Activated CD4-positive, alpha-beta memory T cell treated with anti-CD3 and anti-CD28 coated beads for 36 hours (primary cell): ENCODE measurements around the gene PRKCH. TPM values are rescaled to one million over a fixed set of nuclear protein-coding genes. Genes with fewer than 3 reads are reported as not detected.
"Not testable (repeated sequence)": the region's sequence is repeated elsewhere in the genome, so short reads cannot be mapped to it uniquely, and the experiment has no call there.

ENCODE experiments used
- CTCF ChIA-PET: fragments of 350-600 bp; sonication (Branson Sonifier 250); formaldehyde crosslinking; loops from one replicate; lab custom pipeline; 2021; ENCODE audit warnings: antibody characterized with exemption, inconsistent platforms; lab: Charles Lee
- POLR2A ChIA-PET: fragments of 350-600 bp; sonication (Branson Sonifier 250); formaldehyde crosslinking; loops from one replicate; lab custom pipeline; 2021; ENCODE audit warnings: antibody characterized with exemption; lab: Charles Lee
- DNase-seq: peaks from one replicate; pipeline ENCODE4 v3.0.0-alpha.2; 2020
- H3K27ac Mint-ChIP-seq: one replicate; pipeline ENCODE4 v1.8.0; 2021; ENCODE audit warnings: mixed read lengths
- H3K27me3 Mint-ChIP-seq: one replicate; pipeline ENCODE4 v1.8.0; 2021; ENCODE audit warnings: mixed read lengths
- H3K36me3 Mint-ChIP-seq: one replicate; pipeline ENCODE4 v1.8.0; 2021; ENCODE audit warnings: mixed read lengths
- H3K4me1 Mint-ChIP-seq: one replicate; pipeline ENCODE4 v1.8.0; 2021; ENCODE audit warnings: low read depth, mixed read lengths
- H3K4me3 Mint-ChIP-seq: one replicate; pipeline ENCODE4 v1.8.0; 2021; ENCODE audit warnings: mild to moderate bottlenecking, mixed read lengths
- H3K9me3 Mint-ChIP-seq: one replicate; pipeline ENCODE4 v1.8.0; 2021; ENCODE audit warnings: mixed read lengths
- intact Hi-C: fragments of 100-400 bp; cut with micrococcal nuclease; formaldehyde crosslinking; loops from one replicate; pipeline ENCODE4 v1.15.1; 2023
- total RNA-seq, 2 experiments: library from RNA; stranded (reverse); gene quantifications; one replicate each; pipeline ENCODE4 v1.2.3, GENCODE V29; 2021

PRKCH gene
- total RNA-seq, 2 experiments from 2014 or later: 142 to 147 TPM

GRCh38 chr14:61406198-61406597 lies 84.8 kb downstream of the PRKCH start:
- intact Hi-C loops: loop anchor here (1.0 to 2.0 kb wide), 4 partner anchors 18 to 63 kb away; no protein-coding TSS in a partner anchor
- CTCF ChIA-PET: interaction anchor here (1.2 to 2.6 kb wide), 3 partner anchors 62 to 431 kb away, joined by 3 to 9 read pairs (median 4); no protein-coding TSS in a partner anchor
- H3K27me3 Mint-ChIP-seq: no peaks in the 10 kb centered on the region
- H3K4me3 Mint-ChIP-seq: no peak overlapping the region
- peaks cover 69% of the 10 kb centered on the region for H3K4me1 Mint-ChIP-seq
- H3K9me3 Mint-ChIP-seq: no peaks in the 10 kb centered on the region
- POLR2A ChIA-PET: interaction anchor here (1.8 kb wide), 1 partner anchor 18 kb away, joined by 6 read pairs; no protein-coding TSS in a partner anchor
- H3K27ac Mint-ChIP-seq: peak overlapping the region; percentile 72
- peaks cover 13% of the 10 kb centered on the region for H3K36me3 Mint-ChIP-seq
- no peak for DNase-seq

GRCh38 chr14:61406675-61407074 lies 85.3 kb downstream of the PRKCH start:
- intact Hi-C loops: loop anchor here (1.0 to 2.0 kb wide), 5 partner anchors 11 to 64 kb away; no protein-coding TSS in a partner anchor
- peak; percentile 57 for DNase-seq
- no peaks in the 10 kb centered on the region for H3K27me3 Mint-ChIP-seq

DNA sequence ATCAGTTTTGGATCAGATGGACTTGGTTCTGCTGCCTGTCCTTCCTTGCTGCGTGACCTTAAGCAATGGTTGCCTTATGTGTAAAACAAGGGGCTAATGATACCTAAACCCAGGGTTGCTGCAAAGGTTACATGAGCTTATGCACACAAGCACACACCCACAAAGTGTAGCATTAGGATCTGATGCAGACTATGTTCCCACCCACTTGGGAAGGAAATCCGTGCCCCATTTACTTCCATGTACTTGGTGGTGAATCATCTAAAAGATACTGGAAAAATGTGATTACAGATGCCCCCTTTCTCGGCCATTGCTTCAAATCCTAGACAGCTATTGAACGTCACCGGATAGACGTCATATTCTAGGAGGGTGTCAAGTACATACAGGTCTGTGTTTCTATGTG lies 87.1 kb downstream of the PRKCH start:
- peaks cover 53% of the 10 kb centered on the region for H3K4me1 Mint-ChIP-seq
- POLR2A ChIA-PET: interaction anchor here (1.4 kb wide), 1 partner anchor 57 kb away, joined by 3 read pairs; no protein-coding TSS in a partner anchor
- H3K4me3 Mint-ChIP-seq: no peak overlapping the region
- no peaks in the 10 kb centered on the region for H3K9me3 Mint-ChIP-seq
- no peaks in the 10 kb centered on the region for H3K27me3 Mint-ChIP-seq
- DNase-seq: no peak
- CTCF ChIA-PET: interaction anchor here (0.9 to 1.0 kb wide), 2 partner anchors 87 to 429 kb away, joined by 3 read pairs; partner anchors contain the start of gene PRKCH
- peaks cover 11% of the 10 kb centered on the region for H3K36me3 Mint-ChIP-seq
- H3K27ac Mint-ChIP-seq: no peak overlapping the region
- intact Hi-C loops: no loop called here

More at GRCh38 chr14:61406675-61407074, 85.3 kb downstream of the PRKCH start:
- H3K36me3 Mint-ChIP-seq: peaks cover 15% of the 10 kb centered on the region
- POLR2A ChIA-PET: interaction anchor here (1.8 kb wide), 1 partner anchor 18 kb away, joined by 6 read pairs; no protein-coding TSS in a partner anchor
- peak overlapping the region; percentile 10 for H3K4me3 Mint-ChIP-seq
- peaks cover 64% of the 10 kb centered on the region for H3K4me1 Mint-ChIP-seq
- H3K27ac Mint-ChIP-seq: peak overlapping the region; percentile 78
- no peaks in the 10 kb centered on the region for H3K9me3 Mint-ChIP-seq
- CTCF ChIA-PET: interaction anchor here (1.2 to 2.6 kb wide), 3 partner anchors 63 to 431 kb away, joined by 3 to 9 read pairs (median 4); no protein-coding TSS in a partner anchor

GRCh38 chr14:61409782-61410181 lies 88.4 kb downstream of the PRKCH start:
- no peak for DNase-seq
- Mint-ChIP-seq H3K36me3 (peaks cover 11% of the 10 kb centered on the region), H3K9me3 (no peaks in the 10 kb centered on the region), H3K4me3 (no peak overlapping the region), H3K4me1 (peaks cover 43% of the 10 kb centered on the region), H3K27me3 (no peaks in the 10 kb centered on the region), H3K27ac (no peak overlapping the region)
- ChIA-PET POLR2A (interaction anchor here (1.4 kb wide), 1 partner anchor 58 kb away, joined by 3 read pairs; no protein-coding TSS in a partner anchor), CTCF (interaction anchor here (0.7 to 1.5 kb wide), 4 partner anchors 10 to 129 kb away, joined by 3 to 5 read pairs (median 3); no protein-coding TSS in a partner anchor)
- intact Hi-C loops: no loop called here

DNA sequence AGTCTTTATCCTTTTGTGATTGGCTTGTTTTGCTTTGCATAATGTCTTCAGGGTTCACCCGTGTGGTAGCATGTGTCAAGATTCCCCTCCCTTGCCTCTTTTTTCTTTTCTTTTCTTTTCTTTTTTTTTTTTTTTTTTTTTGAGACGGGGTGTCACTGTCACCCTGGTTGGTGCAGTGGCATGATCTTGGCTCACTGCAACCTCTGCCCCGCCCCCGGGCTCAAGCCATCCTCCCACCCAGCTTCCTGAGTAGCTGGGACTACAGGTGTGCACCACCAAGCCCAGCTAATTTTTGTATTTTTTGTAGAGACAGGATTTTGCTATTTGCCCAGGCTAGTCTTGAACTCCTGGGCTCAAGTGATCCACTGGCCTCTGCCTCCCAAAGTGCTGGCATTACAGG lies 94.6 kb downstream of the PRKCH start:
- peak; percentile 36 for DNase-seq
- H3K36me3 Mint-ChIP-seq, H3K9me3 Mint-ChIP-seq, H3K4me3 Mint-ChIP-seq, H3K4me1 Mint-ChIP-seq, intact Hi-C loops, H3K27me3 Mint-ChIP-seq: not testable (repeated sequence)
- ChIA-PET CTCF (interaction anchor here (1.2 kb wide), 1 partner anchor 119 kb away, joined by 3 read pairs; no protein-coding TSS in a partner anchor), POLR2A (interaction anchor here (0.7 kb wide), 1 partner anchor 93 kb away, joined by 4 read pairs; no protein-coding TSS in a partner anchor)
- H3K27ac Mint-ChIP-seq: peak overlapping the region; percentile 64

- Mint-ChIP-seq H3K27me3 (no peaks in the 10 kb centered on the region), H3K4me1 (no peaks in the 10 kb centered on the region), H3K4me3 (no peak overlapping the region), H3K27ac (peak overlapping the region; percentile 64), H3K36me3 (no peaks in the 10 kb centered on the region), H3K9me3 (no peaks in the 10 kb centered on the region)
- ChIA-PET CTCF (no interaction called here), POLR2A (interaction anchor here (0.7 kb wide), 1 partner anchor 94 kb away, joined by 4 read pairs; no protein-coding TSS in a partner anchor)
- DNase-seq: no peak
- intact Hi-C loops: no loop called here
Measured at GRCh38 chr14:61416591-61416990, 95.2 kb downstream of the PRKCH start.

GRCh38 chr14:61417141-61417540 lies 95.8 kb downstream of the PRKCH start:
- peaks cover under 1% of the 10 kb centered on the region for H3K36me3 Mint-ChIP-seq
- intact Hi-C loops: loop anchor here (1.0 kb wide), 1 partner anchor 10 kb away; no protein-coding TSS in a partner anchor
- no peaks in the 10 kb centered on the region for H3K9me3 Mint-ChIP-seq
- H3K4me3 Mint-ChIP-seq: no peak overlapping the region
- no peaks in the 10 kb centered on the region for H3K27me3 Mint-ChIP-seq
- DNase-seq: no peak
- H3K27ac Mint-ChIP-seq: peak overlapping the region; percentile 64
- POLR2A ChIA-PET: no interaction called here
- peaks cover 1% of the 10 kb centered on the region for H3K4me1 Mint-ChIP-seq
- CTCF ChIA-PET: interaction anchor here (1.5 kb wide), 1 partner anchor 121 kb away, joined by 3 read pairs; no protein-coding TSS in a partner anchor

GRCh38 chr14:61417883-61418455 lies 96.6 kb downstream of the PRKCH start:
- DNase-seq: no peak
- CTCF ChIA-PET: interaction anchor here (1.5 kb wide), 1 partner anchor 122 kb away, joined by 3 read pairs; no protein-coding TSS in a partner anchor
- H3K4me3 Mint-ChIP-seq: no peak overlapping the region
- intact Hi-C loops: loop anchor here (1.0 kb wide), 1 partner anchor 11 kb away; no protein-coding TSS in a partner anchor
- H3K27me3 Mint-ChIP-seq: no peaks in the 10 kb centered on the region
- peaks cover 8% of the 10 kb centered on the region for H3K4me1 Mint-ChIP-seq
- H3K36me3 Mint-ChIP-seq: peaks cover 4% of the 10 kb centered on the region
- peak overlapping the region; percentile 49 for H3K27ac Mint-ChIP-seq
- H3K9me3 Mint-ChIP-seq: no peaks in the 10 kb centered on the region
- POLR2A ChIA-PET: no interaction called here

DNA sequence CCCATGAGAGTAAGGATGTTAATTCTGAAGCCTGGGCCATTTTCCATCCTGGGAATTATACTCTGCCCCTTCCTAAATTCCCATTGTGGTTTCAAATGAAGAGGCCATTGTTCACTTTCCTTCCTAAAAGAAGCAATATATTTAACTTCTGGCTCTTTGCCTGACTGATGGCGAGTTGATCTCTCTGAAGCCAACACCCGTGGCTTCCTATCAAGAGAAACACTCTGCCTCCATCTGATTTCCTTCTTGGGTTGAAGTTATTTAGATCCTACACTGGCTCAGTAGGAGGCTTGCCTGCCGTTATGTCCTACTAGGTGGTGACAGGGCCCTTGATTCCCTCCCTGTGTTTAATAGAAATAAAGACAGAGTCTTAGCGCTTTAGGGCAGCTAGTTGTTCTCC lies 97.4 kb downstream of the PRKCH start:
- Mint-ChIP-seq H3K4me1 (peaks cover 16% of the 10 kb centered on the region), H3K36me3 (peaks cover 8% of the 10 kb centered on the region), H3K4me3 (no peak overlapping the region), H3K27me3 (no peaks in the 10 kb centered on the region), H3K9me3 (no peaks in the 10 kb centered on the region), H3K27ac (peak overlapping the region; percentile 73)
- ChIA-PET CTCF (interaction anchor here (1.2 to 1.5 kb wide), 2 partner anchors 15 to 122 kb away, joined by 3 read pairs; no protein-coding TSS in a partner anchor), POLR2A (interaction anchor here (1.3 kb wide), 1 partner anchor 17 kb away, joined by 3 read pairs; no protein-coding TSS in a partner anchor)
- DNase-seq: no peak
- intact Hi-C loops: loop anchor here (1.0 kb wide), 1 partner anchor 10 kb away; no protein-coding TSS in a partner anchor

DNA sequence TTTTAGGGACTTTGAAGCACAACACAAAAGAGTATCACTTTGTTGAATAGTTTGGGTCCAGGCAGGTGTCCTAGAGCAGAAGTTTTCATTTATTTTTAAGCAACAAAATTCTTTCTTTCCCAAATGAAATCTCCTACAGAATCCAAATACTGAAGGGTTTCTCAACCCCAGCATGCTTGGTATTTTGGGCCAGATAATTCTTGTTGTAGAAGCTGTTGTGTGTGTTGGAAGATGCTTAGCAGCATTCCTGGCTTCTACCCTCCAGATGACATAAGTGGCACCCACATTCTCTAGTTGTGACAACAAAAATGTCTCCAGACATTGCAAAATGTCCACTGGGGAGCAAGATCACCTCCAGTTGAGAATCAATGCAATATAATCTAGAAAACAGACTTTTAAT lies 97.8 kb downstream of the PRKCH start:
- Mint-ChIP-seq H3K9me3 (peaks cover 4% of the 10 kb centered on the region), H3K36me3 (peaks cover 12% of the 10 kb centered on the region), H3K27me3 (no peaks in the 10 kb centered on the region), H3K4me3 (no peak overlapping the region), H3K4me1 (peaks cover 21% of the 10 kb centered on the region), H3K27ac (peak overlapping the region; percentile 73)
- intact Hi-C loops: loop anchor here (1.0 kb wide), 1 partner anchor 9 kb away; no protein-coding TSS in a partner anchor
- no peak for DNase-seq
- POLR2A ChIA-PET: interaction anchor here (0.7 to 1.3 kb wide), 2 partner anchors 16 to 68 kb away, joined by 3 to 4 read pairs; no protein-coding TSS in a partner anchor
- CTCF ChIA-PET: interaction anchor here (0.7 to 1.2 kb wide), 4 partner anchors 10 to 418 kb away, joined by 3 read pairs; no protein-coding TSS in a partner anchor

- H3K36me3 Mint-ChIP-seq: peaks cover 21% of the 10 kb centered on the region
- H3K27ac Mint-ChIP-seq: peak overlapping the region; percentile 73
- peak; percentile 44 for DNase-seq
- H3K9me3 Mint-ChIP-seq: peaks cover 6% of the 10 kb centered on the region
- ChIA-PET CTCF (interaction anchor here (1.0 to 1.7 kb wide), 4 partner anchors 27 to 417 kb away, joined by 3 to 5 read pairs (median 4); no protein-coding TSS in a partner anchor), POLR2A (interaction anchor here (0.7 to 1.4 kb wide), 5 partner anchors 8 to 98 kb away, joined by 3 to 5 read pairs (median 4); no protein-coding TSS in a partner anchor)
- H3K4me1 Mint-ChIP-seq: peaks cover 28% of the 10 kb centered on the region
- H3K27me3 Mint-ChIP-seq: no peaks in the 10 kb centered on the region
- intact Hi-C loops: loop anchor here (2.0 kb wide), 1 partner anchor 18 kb away; no protein-coding TSS in a partner anchor
- H3K4me3 Mint-ChIP-seq: no peak overlapping the region
Measured at GRCh38 chr14:61420326-61420725, 98.9 kb downstream of the PRKCH start.
